Upper lobe of left lung (tissue), 6 donors: ENCODE measurements around the gene BMP8A. TPM values are rescaled to one million over a fixed set of nuclear protein-coding genes. Genes with fewer than 3 reads are reported as not detected.
"Not testable (repeated sequence)": the region's sequence is repeated elsewhere in the genome, so short reads cannot be mapped to it uniquely, and the experiment has no call there.

Source experiments
- ATAC-seq, 2 donors: fragments of 200-7000 bp; cut with Tn5 transposase; one replicate each; pipeline ENCODE4 v1.9.1; 2022; ENCODE audit warnings: mild to moderate bottlenecking in 2 of 2, moderate library complexity in 2 of 2; ENCODE audit not compliant: low FRiP score in 2 of 2
- DNase-seq, 2 donors: peaks; one replicate each; pipeline ENCODE4 v3.0.0-alpha.2; 2019 to 2020
- H3K27ac ChIP-seq, 4 donors: fragments of 200-600 bp; sonication (generic); one replicate each; pipeline ENCODE4 v1.5.1; 2016 to 2019
- H3K27me3 ChIP-seq, 4 donors: fragments of 200-600 bp; sonication (generic); one replicate each; pipeline ENCODE4 v1.5.1; 2017 to 2019
- H3K36me3 ChIP-seq, 4 donors: fragments of 200-600 bp; sonication (generic); one replicate each; pipeline ENCODE4 v1.5.1; 2016 to 2019
- H3K4me1 ChIP-seq, 4 donors: fragments of 200-600 bp; sonication (generic); one replicate each; pipeline ENCODE4 v1.5.1; 2018 to 2019
- H3K4me3 ChIP-seq, 4 donors: fragments of 200-600 bp; sonication (generic); one replicate each; pipeline ENCODE4 v1.5.1; 2017 to 2019; ENCODE audit warnings: mild to moderate bottlenecking in 2 of 4, moderate library complexity in 1 of 4
- H3K9me3 ChIP-seq, 4 donors: fragments of 200-600 bp; sonication (generic); one replicate each; pipeline ENCODE4 v1.5.1; 2018 to 2019
- EP300 ChIP-seq, 4 donors: sonication (generic); formaldehyde crosslinking; IDR thresholded peaks; one replicate each; pipeline ENCODE4 v1.5.1; 2017; ENCODE audit warnings: antibody characterized with exemption in 4 of 4, control low read depth in 2 of 4
- POLR2A ChIP-seq, 4 donors: fragments of 450-650 bp; IDR thresholded peaks; one replicate each; pipeline ENCODE4 v1.5.1; 2016 to 2017; ENCODE audit warnings: antibody characterized with exemption in 4 of 4, mild to moderate bottlenecking in 2 of 4
- POLR2AphosphoS5 ChIP-seq, 2 donors: sonication (generic); formaldehyde crosslinking; IDR thresholded peaks; one replicate each; pipeline ENCODE4 v1.5.1; 2017; ENCODE audit warnings: antibody characterized with exemption in 2 of 2
- WGBS, 2 donors: methylation state at CpG; one replicate each; pipeline ENCODE4 v1.1.5; 2017 to 2018; 5-methylcytosine and 5-hydroxymethylcytosine counted together
- total RNA-seq, 6 donors: library from RNA; depleted of rRNA in 4 of 6; stranded (reverse); fragments of >200 nt in 4 of 6; gene quantifications; one replicate each; pipeline versions ENCODE4 v1.1.0 to v1.2.1, GENCODE V29; 2016 to 2021
- TF ChIP-seq, protein P1 (sequence below), 6 experiments: fragments of 450-650 bp in 4 of 6; fragments of 200-600 bp in 2 of 6; sonication (generic) in 2 of 6; IDR thresholded peaks; one replicate each; pipeline ENCODE4 v1.5.1; 2016 to 2019; ENCODE audit warnings: antibody characterized with exemption in 6 of 6
- donor health status: DM: no; HTN: no; CAD: no; lungs with moderate emphysema.
- donor health status: DM: no; HTN: yes; CAD: no; lungs with severe emphysema.

The BMP8A gene, protein sequence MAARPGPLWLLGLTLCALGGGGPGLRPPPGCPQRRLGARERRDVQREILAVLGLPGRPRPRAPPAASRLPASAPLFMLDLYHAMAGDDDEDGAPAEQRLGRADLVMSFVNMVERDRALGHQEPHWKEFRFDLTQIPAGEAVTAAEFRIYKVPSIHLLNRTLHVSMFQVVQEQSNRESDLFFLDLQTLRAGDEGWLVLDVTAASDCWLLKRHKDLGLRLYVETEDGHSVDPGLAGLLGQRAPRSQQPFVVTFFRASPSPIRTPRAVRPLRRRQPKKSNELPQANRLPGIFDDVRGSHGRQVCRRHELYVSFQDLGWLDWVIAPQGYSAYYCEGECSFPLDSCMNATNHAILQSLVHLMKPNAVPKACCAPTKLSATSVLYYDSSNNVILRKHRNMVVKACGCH
- 1 to 10 TPM in 2 of 6 donors, under 1 TPM in 3, not detected in 1; 0.30 to 1.4 (median 0.88) TPM for total RNA-seq

DNA sequence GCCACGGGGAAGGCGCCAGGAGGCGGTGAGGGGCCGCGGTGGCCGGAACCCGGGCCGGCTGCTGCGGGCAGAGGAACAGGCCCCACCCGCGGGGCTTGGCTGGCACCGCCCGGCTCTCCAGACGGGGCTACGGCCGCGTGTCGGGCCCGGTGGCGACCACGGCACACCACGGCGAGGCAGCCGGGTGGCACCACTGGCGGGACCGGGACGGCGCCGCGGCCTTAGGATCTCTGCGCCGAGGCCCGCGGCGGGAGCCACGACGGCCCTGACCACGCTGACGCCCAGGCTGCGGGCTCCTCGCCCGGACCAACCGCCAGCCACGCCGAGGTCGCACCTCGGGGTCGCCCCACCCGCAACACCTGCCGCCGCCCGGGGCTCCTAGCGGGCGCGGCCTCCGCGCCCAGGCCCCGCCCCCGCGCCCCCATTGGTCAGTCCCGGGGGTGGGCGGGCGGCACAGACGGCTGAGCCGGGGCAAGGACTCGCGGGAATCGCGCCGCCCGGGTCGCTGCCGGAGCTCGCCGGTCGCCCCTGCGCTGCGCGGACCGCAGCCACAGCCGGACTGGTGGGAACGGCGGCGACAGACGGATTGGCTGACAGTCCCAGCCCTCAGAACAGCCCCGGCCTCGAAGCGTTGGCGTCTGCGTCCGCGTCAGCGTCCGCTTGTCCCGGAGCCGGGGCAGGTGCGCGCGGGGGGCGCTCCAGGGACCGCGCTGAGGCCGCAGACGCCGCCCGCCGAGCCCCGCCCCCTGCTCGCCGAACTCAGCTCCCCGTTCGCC lies at the start of gene BMP8A:
BMP8A (plus strand) TSS at position 491 of the 776 bp plus-strand sequence. CDS start 356 bp downstream, outside the sequence.
- Histone ChIP-seq H3K4me3 (peak within 1 kb of the TSS; percentile 36 to 64 (median 54)), H3K27me3 (peaks cover 0 to 13% (median 6%) of the 10 kb centered on the region in 4 donors)

DNA sequence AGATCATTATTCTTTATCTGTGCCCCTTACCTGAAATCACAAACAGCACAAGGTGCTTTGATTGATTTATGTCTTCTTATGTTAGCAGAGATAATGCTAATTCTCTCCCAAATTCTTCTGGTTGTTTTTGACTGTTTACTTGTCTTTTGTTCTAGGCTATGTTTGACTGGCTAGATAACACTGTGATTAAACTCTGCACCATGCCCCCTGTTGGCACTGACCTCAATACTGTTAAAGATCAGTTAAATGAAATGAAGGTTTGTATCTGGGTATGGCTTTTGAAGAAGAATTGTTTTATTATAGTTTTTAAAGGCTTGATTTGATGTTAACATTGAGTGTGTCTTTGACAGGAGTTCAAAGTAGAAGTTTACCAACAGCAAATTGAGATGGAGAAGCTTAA lies 49.6 kb upstream of the BMP8A start:
- TF ChIP-seq, protein P1, sequence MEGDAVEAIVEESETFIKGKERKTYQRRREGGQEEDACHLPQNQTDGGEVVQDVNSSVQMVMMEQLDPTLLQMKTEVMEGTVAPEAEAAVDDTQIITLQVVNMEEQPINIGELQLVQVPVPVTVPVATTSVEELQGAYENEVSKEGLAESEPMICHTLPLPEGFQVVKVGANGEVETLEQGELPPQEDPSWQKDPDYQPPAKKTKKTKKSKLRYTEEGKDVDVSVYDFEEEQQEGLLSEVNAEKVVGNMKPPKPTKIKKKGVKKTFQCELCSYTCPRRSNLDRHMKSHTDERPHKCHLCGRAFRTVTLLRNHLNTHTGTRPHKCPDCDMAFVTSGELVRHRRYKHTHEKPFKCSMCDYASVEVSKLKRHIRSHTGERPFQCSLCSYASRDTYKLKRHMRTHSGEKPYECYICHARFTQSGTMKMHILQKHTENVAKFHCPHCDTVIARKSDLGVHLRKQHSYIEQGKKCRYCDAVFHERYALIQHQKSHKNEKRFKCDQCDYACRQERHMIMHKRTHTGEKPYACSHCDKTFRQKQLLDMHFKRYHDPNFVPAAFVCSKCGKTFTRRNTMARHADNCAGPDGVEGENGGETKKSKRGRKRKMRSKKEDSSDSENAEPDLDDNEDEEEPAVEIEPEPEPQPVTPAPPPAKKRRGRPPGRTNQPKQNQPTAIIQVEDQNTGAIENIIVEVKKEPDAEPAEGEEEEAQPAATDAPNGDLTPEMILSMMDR (IDR thresholded peaks at IDR 0.05) = no peak
- TF ChIP-seq POLR2AphosphoS5 (IDR thresholded peaks at IDR 0.05) = no peak
- TF ChIP-seq EP300 (IDR thresholded peaks at IDR 0.05) = no peak
- no peak for TF ChIP-seq POLR2A (IDR thresholded peaks at IDR 0.05)
- peaks cover 55 to 100% (median 91%) of the 10 kb centered on the region in 4 donors for H3K36me3 ChIP-seq
- no peaks in the 10 kb centered on the region for H3K4me1 ChIP-seq
- H3K9me3 ChIP-seq = no peaks in the 10 kb centered on the region
- no peak overlapping the region for H3K4me3 ChIP-seq
- H3K27me3 ChIP-seq = no peaks in the 10 kb centered on the region
- no peak for DNase-seq
- no peak overlapping the region for H3K27ac ChIP-seq
- ATAC-seq = no peak

More for the DNA sequence above, at the start of gene BMP8A:
- H3K27ac ChIP-seq = peak within 1 kb of the TSS in 1 of 4 donors; percentile 2
- DNase-seq = peak; percentile 70 to 95
- peaks cover 0 to 18% (median 18%) of the 10 kb centered on the region in 4 donors for H3K36me3 ChIP-seq
- WGBS, 2 donors = 1 to 2% methylated on average over 23 to 40 of the region's 112 CpGs
- TF ChIP-seq POLR2AphosphoS5 (IDR thresholded peaks at IDR 0.05) (no peak), EP300 (IDR thresholded peaks at IDR 0.05) (no peak), POLR2A (IDR thresholded peaks at IDR 0.05) (no peak)
- TF ChIP-seq, protein P1 (IDR thresholded peaks at IDR 0.05) = peak in 1 of 6 experiments; percentile 8
- peak; percentile 57 to 80 for ATAC-seq
- H3K4me1 ChIP-seq = peaks cover 2 to 21% (median 11%) of the 10 kb centered on the region in 4 donors
- H3K9me3 ChIP-seq = no peaks in the 10 kb centered on the region

DNA sequence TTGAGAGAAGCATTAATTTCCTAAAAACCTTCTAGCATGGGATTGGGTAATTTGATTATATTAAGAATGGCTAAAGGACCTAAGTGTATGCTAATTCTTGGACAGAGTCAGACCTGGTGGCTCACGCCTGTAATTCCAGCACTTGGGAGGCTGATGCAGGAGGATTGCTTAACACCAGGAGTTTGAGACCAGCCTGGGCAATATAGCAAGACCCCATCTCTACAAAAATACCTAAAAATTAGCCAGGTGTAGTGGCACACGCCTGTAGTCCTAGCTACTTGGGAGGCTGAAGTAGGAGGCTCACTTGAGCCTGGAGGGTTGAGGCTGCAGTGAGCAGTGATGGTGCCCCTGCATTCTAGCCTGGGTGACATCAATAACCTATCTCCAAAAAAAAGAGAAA lies 45.9 kb upstream of the BMP8A start:
- Histone ChIP-seq H3K36me3 (peaks cover 64 to 100% (median 90%) of the 10 kb centered on the region in 4 donors), H3K4me1 (no peaks in the 10 kb centered on the region), H3K27ac (no peak overlapping the region), H3K9me3 (no peaks in the 10 kb centered on the region), H3K4me3 (no peak overlapping the region), H3K27me3 (no peaks in the 10 kb centered on the region)
- ATAC-seq = no peak
- no peak for TF ChIP-seq POLR2AphosphoS5 (IDR thresholded peaks at IDR 0.05)
- TF ChIP-seq, protein P1 (IDR thresholded peaks at IDR 0.05) = no peak
- no peak for TF ChIP-seq EP300 (IDR thresholded peaks at IDR 0.05)
- TF ChIP-seq POLR2A (IDR thresholded peaks at IDR 0.05) = no peak
- no peak for DNase-seq
- WGBS, 2 donors = 74 to 98% methylated on average over 2 of the region's 2 CpGs

DNA sequence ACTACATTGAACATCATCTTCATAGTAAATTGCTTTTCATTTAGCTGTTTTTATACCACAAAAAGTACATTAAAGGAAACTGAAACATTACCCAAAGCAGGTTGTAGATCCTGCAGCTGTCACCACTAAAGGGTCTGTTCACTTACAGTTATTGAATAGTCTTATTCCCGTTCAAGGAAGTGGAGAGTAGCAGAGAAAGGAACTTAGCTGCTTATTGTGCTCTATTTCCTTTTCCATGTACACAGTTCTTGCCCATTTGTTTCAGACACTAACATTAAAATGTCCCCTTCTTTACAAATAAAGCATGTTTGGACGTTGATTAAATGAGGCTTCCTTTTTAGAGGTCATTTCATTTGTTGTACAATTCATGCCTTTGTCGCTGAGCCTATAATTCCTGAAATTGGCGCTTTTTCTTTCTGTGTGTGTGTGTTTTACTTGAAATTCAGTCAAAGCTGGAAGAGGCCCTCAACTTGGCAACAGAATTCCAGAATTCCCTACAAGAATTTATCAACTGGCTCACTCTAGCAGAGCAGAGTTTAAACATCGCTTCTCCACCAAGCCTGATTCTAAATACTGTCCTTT lies 44.4 kb upstream of the BMP8A start:
- ATAC-seq (no peak), DNase-seq (no peak)
- H3K9me3 ChIP-seq = no peaks in the 10 kb centered on the region
- H3K4me3 ChIP-seq = no peak overlapping the region
- no peaks in the 10 kb centered on the region for H3K27me3 ChIP-seq
- peaks cover 58 to 100% (median 90%) of the 10 kb centered on the region in 4 donors for H3K36me3 ChIP-seq
- no peak overlapping the region for H3K27ac ChIP-seq
- peaks cover 0 to 12% (median 0%) of the 10 kb centered on the region in 4 donors for H3K4me1 ChIP-seq
- WGBS, 2 donors = 78 to 79% methylated on average over 5 of the region's 5 CpGs
- TF ChIP-seq POLR2AphosphoS5 (IDR thresholded peaks at IDR 0.05) (no peak), EP300 (IDR thresholded peaks at IDR 0.05) (no peak)

DNA sequence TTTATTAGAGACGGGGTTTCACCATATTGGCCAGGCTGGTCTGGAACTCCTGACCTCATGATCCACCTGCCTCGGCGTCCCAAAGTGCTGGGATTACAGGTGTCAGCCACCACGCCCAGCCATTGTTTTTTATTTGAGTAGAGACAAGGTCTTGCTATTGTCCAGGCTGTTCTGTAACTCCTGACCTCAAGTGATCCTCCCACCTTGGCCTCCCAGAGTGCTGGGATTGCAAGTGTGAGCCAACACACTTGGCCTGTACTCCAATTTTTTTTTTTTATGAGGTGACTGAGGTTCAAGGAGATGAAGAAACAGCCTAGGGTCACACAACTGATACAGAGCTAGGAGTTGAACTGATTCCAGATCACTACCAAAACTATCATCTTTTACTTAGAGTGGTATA lies 41.4 kb upstream of the BMP8A start:
- not testable (repeated sequence) for H3K4me3 ChIP-seq, H3K9me3 ChIP-seq, ATAC-seq, DNase-seq, H3K27me3 ChIP-seq
- Histone ChIP-seq H3K36me3 (peaks cover 65 to 100% (median 92%) of the 10 kb centered on the region in 4 donors), H3K4me1 (peaks cover 0 to 12% (median 0%) of the 10 kb centered on the region in 4 donors), H3K27ac (peak overlapping the region in 1 of 4 donors; percentile 17)
- WGBS, 2 donors = 93 to 97% methylated on average over 4 of the region's 4 CpGs
